Parathyroid adenoma (tissue), 2 donors: ENCODE data around the gene NUP88.

Experiments
- H2AFZ ChIP-seq: fragments of 300-600 bp; sonication (generic); one replicate; pipeline ENCODE4 v1.7.0; 2017; ENCODE audit warnings: antibody characterized with exemption, mild to moderate bottlenecking
- H3K27ac ChIP-seq: fragments of 300-600 bp; sonication (generic); one replicate; pipeline ENCODE4 v1.7.0; 2017
- H3K27me3 ChIP-seq: fragments of 300-600 bp; sonication (generic); one replicate; pipeline ENCODE4 v1.7.0; 2017; ENCODE audit warnings: low read length; ENCODE audit not compliant: control insufficient read depth, insufficient read depth
- H3K36me3 ChIP-seq: fragments of 300-600 bp; sonication (generic); one replicate; pipeline ENCODE4 v1.7.0; 2017; ENCODE audit warnings: low read length; ENCODE audit not compliant: control insufficient read depth, insufficient read depth
- H3K4me1 ChIP-seq: fragments of 300-600 bp; sonication (generic); one replicate; pipeline ENCODE4 v1.7.0; 2017; ENCODE audit warnings: control low read depth
- H3K4me2 ChIP-seq: fragments of 300-600 bp; sonication (generic); one replicate; pipeline ENCODE4 v1.7.0; 2017; ENCODE audit warnings: low read length
- H3K4me3 ChIP-seq: fragments of 300-600 bp; sonication (generic); one replicate; pipeline ENCODE4 v1.7.0; 2017; ENCODE audit warnings: low read depth, low read length
- H3K79me2 ChIP-seq: fragments of 300-600 bp; sonication (generic); one replicate; pipeline ENCODE4 v1.7.0; 2017; ENCODE audit warnings: control low read depth
- H3K9ac ChIP-seq: fragments of 300-600 bp; sonication (generic); one replicate; pipeline ENCODE4 v1.7.0; 2017; ENCODE audit warnings: mild to moderate bottlenecking
- H3K9me3 ChIP-seq: fragments of 300-600 bp; sonication (generic); one replicate; pipeline ENCODE4 v1.7.0; 2017; ENCODE audit warnings: low read length; ENCODE audit not compliant: control insufficient read depth
- TF ChIP-seq, protein P1 (sequence below): fragments of 300-600 bp; sonication (generic); IDR thresholded peaks from one replicate; pipeline ENCODE4 v1.7.0; 2017; ENCODE audit warnings: antibody characterized with exemption, mild to moderate bottlenecking
- donor health status: primary hyperparathyroidism.

NUP88 gene

DNA sequence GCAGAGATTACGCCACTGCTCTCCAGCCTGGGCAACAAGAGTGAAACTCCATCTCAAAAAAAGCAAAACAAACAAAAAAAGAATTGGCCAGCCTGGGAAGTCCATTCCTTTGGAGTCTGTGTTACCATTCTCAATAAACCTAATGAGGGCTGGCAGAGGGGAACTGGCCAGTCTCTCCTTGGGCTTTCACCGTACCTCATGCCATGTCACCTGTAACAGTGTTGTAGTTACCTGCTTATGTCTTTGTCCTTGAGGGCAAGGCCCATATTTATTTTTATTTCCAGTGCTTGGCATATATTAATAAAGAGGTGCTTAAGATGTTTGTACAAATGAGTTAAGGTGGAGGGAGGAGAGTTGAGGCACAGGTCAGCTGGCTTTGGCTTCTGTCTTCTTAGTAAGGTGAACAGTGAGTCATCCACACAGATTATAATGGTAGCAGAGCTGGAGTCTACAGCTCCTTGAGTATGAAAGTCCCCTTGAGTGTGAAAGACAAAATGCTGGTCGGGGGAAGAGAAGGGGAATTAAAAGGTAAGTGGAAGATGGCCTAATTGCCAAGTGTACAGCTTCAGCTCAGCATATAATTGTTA, 11.0 kb upstream of the NUP88 start:
- TF ChIP-seq, protein P1, sequence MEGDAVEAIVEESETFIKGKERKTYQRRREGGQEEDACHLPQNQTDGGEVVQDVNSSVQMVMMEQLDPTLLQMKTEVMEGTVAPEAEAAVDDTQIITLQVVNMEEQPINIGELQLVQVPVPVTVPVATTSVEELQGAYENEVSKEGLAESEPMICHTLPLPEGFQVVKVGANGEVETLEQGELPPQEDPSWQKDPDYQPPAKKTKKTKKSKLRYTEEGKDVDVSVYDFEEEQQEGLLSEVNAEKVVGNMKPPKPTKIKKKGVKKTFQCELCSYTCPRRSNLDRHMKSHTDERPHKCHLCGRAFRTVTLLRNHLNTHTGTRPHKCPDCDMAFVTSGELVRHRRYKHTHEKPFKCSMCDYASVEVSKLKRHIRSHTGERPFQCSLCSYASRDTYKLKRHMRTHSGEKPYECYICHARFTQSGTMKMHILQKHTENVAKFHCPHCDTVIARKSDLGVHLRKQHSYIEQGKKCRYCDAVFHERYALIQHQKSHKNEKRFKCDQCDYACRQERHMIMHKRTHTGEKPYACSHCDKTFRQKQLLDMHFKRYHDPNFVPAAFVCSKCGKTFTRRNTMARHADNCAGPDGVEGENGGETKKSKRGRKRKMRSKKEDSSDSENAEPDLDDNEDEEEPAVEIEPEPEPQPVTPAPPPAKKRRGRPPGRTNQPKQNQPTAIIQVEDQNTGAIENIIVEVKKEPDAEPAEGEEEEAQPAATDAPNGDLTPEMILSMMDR = no peak

DNA sequence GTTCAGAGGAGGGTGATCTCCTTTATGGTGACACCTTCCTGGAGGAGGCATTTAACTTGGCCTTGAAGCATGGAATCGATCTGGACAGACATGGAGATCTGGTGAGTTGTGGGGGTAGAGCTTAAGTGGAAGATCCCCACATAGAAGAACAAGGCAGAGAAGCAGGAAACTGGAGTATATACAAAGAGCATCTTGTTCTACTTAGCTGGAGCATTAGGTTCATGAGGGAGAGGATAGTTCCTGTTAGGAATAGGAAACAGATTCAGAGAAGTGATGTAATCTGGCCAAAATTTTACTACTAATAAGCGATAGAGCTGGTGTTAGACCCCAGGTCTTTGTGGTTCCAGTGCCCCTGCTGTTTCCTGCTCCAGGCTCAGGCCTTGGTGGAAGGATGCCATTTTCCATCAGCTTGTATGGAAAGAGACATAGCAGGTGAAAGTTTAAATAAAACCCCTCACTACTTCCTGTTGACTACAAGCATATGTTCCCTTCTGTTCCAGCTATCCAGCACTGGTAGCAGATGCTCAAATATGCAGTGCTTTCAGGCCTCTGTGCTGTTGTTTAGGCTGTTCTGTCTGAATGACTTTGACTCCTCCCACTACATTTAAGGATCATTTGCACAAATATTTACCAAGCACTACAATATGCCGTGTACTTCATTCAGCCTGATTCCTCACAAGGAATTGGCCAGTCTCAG, 9.9 kb upstream of the NUP88 start:
- H2AFZ ChIP-seq = no peak overlapping the region
- H3K79me2 ChIP-seq = peaks cover 7% of the 10 kb centered on the region
- H3K27ac ChIP-seq = no peak overlapping the region
- no peak overlapping the region for H3K4me2 ChIP-seq
- TF ChIP-seq, protein P1 = no peak
- no peaks in the 10 kb centered on the region for H3K9me3 ChIP-seq
- H3K36me3 ChIP-seq = no peaks in the 10 kb centered on the region
- H3K4me3 ChIP-seq = no peak overlapping the region
- H3K4me1 ChIP-seq = no peaks in the 10 kb centered on the region
- H3K27me3 ChIP-seq = no peaks in the 10 kb centered on the region
- no peak overlapping the region for H3K9ac ChIP-seq

More for the DNA sequence above, 11.0 kb upstream of the NUP88 start:
- Histone ChIP-seq H3K4me1 (no peaks in the 10 kb centered on the region), H3K4me2 (no peak overlapping the region), H3K36me3 (no peaks in the 10 kb centered on the region), H3K27ac (no peak overlapping the region), H3K79me2 (peaks cover 7% of the 10 kb centered on the region), H3K27me3 (no peaks in the 10 kb centered on the region), H2AFZ (no peak overlapping the region), H3K9ac (no peak overlapping the region), H3K4me3 (no peak overlapping the region), H3K9me3 (no peaks in the 10 kb centered on the region)

DNA sequence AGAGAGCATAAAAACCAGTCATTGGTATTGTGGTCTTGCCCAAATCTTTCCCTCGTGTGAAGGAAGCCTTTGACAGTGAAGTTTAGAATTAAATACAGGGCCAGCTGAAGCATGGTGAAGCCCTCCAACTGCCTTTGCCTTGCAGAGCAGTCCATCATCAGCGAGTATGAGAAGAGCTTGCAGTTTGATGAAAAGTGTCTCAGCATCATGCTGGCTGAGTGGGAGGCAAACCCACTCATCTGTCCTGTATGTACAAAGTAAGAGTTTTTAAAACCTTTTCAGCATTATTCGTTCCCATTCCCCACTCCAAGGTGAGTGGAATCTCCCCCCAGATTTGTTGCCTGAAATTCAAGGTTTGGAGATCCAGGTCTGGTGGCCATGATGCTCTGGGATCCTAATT, 6.4 kb upstream of the NUP88 start:
- Histone ChIP-seq H3K9me3 (no peaks in the 10 kb centered on the region), H3K27ac (no peak overlapping the region), H3K36me3 (no peaks in the 10 kb centered on the region), H2AFZ (no peak overlapping the region), H3K4me1 (no peaks in the 10 kb centered on the region), H3K4me3 (no peak overlapping the region), H3K4me2 (no peak overlapping the region), H3K79me2 (peaks cover 19% of the 10 kb centered on the region), H3K9ac (no peak overlapping the region), H3K27me3 (no peaks in the 10 kb centered on the region)
- TF ChIP-seq, protein P1 = no peak

DNA sequence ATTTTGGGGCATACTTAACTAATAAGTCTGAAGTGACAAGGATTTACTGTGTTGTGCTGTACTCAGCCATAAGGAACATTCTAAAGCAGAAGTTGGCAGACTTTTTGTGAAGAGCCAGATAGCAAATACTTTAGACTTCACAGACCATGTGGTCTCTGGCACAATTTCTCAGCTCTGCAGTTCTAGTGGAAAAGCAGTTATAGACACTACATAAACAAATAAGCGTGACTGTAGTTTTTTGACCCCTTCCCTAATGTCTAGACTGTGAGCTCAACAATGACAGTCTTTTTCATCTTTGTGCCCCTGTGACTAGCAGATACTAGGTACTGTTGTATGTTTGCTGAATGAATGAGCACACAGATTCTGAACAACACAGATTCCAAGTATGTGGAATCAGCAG, 5.4 kb upstream of the NUP88 start:
- TF ChIP-seq, protein P1 = no peak
- Histone ChIP-seq H3K27ac (no peak overlapping the region), H3K36me3 (no peaks in the 10 kb centered on the region), H2AFZ (no peak overlapping the region), H3K4me3 (no peak overlapping the region), H3K79me2 (peaks cover 19% of the 10 kb centered on the region), H3K9me3 (no peaks in the 10 kb centered on the region), H3K27me3 (no peaks in the 10 kb centered on the region), H3K4me1 (no peaks in the 10 kb centered on the region), H3K4me2 (no peak overlapping the region), H3K9ac (no peak overlapping the region)

DNA sequence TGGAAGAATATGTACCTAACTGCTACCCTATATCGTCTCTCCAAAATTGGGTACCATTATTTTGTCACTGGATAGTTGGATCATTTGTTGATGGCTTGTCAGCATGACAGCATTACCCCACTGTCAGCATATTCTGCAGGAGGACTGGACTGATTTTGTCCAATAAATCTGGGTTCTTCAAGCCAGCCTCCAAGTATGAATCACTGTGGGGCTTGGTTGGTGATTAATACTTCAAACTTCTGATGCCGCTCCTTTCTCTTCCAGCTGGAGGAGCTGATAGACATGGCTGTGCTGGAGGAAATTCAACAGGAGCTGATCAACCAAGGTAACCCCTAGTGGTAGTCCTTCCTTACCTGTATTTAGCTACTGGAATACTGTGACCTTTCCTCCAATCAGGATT, 3.0 kb upstream of the NUP88 start:
- Histone ChIP-seq H3K9ac (no peak overlapping the region), H3K9me3 (no peaks in the 10 kb centered on the region), H2AFZ (no peak overlapping the region), H3K79me2 (peaks cover 19% of the 10 kb centered on the region), H3K4me1 (no peaks in the 10 kb centered on the region), H3K36me3 (no peaks in the 10 kb centered on the region), H3K4me3 (no peak overlapping the region), H3K27ac (no peak overlapping the region), H3K27me3 (no peaks in the 10 kb centered on the region), H3K4me2 (no peak overlapping the region)
- TF ChIP-seq, protein P1 = no peak
